Neural progenitor cell (in vitro differentiated cells): ENCODE data around the gene PLA2G4A. TPM values are rescaled to one million over a fixed set of nuclear protein-coding genes. Genes with fewer than 3 reads are reported as not detected.

ENCODE experiments used
- DNase-seq: peaks from one replicate; pipeline ENCODE4 v3.0.0-alpha.2; 2016; ENCODE audit warnings: low spot score
- H2AFZ ChIP-seq: fragments of 200-600 bp; sonication (generic); replicated peaks from 2 replicates; pipeline ENCODE4 v1.6.1; 2016; ENCODE audit warnings: antibody characterized with exemption
- H3F3A ChIP-seq: fragments of 200-600 bp; sonication (generic); 2 replicates; pipeline ENCODE4 v1.6.1; 2016; ENCODE audit warnings: antibody characterized with exemption, low read depth
- H3K27ac ChIP-seq: fragments of 200-600 bp; sonication (generic); 2 replicates; pipeline ENCODE4 v1.5.1; 2016; ENCODE audit warnings: mild to moderate bottlenecking
- H3K27me3 ChIP-seq: fragments of 200-600 bp; sonication (generic); 2 replicates; pipeline ENCODE4 v1.6.1; 2016; ENCODE audit warnings: mild to moderate bottlenecking, moderate library complexity
- H3K36me3 ChIP-seq: fragments of 200-600 bp; sonication (generic); 2 replicates; pipeline ENCODE4 v1.5.1; 2016
- H3K4me1 ChIP-seq: fragments of 200-600 bp; sonication (generic); 2 replicates; pipeline ENCODE4 v1.6.1; 2016; ENCODE audit warnings: mixed run types
- H3K4me2 ChIP-seq: fragments of 200-600 bp; sonication (generic); 2 replicates; pipeline ENCODE4 v1.6.1; 2016
- H3K4me3 ChIP-seq: fragments of 200-600 bp; sonication (generic); 2 replicates; pipeline ENCODE4 v1.5.1; 2016
- H3K79me2 ChIP-seq: fragments of 200-600 bp; sonication (generic); 2 replicates; pipeline ENCODE4 v1.6.1; 2016; ENCODE audit warnings: low read depth
- H3K9ac ChIP-seq: fragments of 200-600 bp; sonication (generic); 2 replicates; pipeline ENCODE4 v1.6.1; 2016
- H3K9me3 ChIP-seq: fragments of 200-600 bp; sonication (generic); 2 replicates; pipeline ENCODE4 v1.5.1; 2016; ENCODE audit warnings: low read depth
- H4K20me1 ChIP-seq: fragments of 200-600 bp; sonication (generic); 2 replicates; pipeline ENCODE4 v1.6.1; 2016; ENCODE audit warnings: low read depth
- H3K27ac Mint-ChIP-seq: 3 replicates; pipeline ENCODE4 v1.8.0; 2021; ENCODE audit warnings: mixed read lengths
- H3K27me3 Mint-ChIP-seq: 2 replicates; pipeline ENCODE4 v1.8.0; 2022; ENCODE audit warnings: low read depth, mild to moderate bottlenecking, inconsistent platforms, moderate library complexity, mixed read lengths; ENCODE audit not compliant: insufficient read depth
- H3K36me3 Mint-ChIP-seq: 3 replicates; pipeline ENCODE4 v1.8.0; 2021; ENCODE audit warnings: mixed read lengths
- H3K4me1 Mint-ChIP-seq: 3 replicates; pipeline ENCODE4 v1.8.0; 2021; ENCODE audit warnings: mixed read lengths
- H3K4me3 Mint-ChIP-seq: 3 replicates; pipeline ENCODE4 v1.8.0; 2021; ENCODE audit warnings: mild to moderate bottlenecking, moderate library complexity, mixed read lengths
- H3K9me3 Mint-ChIP-seq: 3 replicates; pipeline ENCODE4 v1.8.0; 2020; ENCODE audit warnings: mixed read lengths
- EZH2 ChIP-seq: fragments of 200-600 bp; sonication (generic); IDR thresholded peaks from 2 replicates; pipeline ENCODE4 v1.6.1; 2017; ENCODE audit warnings: antibody characterized with exemption, mild to moderate bottlenecking, moderate library complexity
- EZH2phosphoT487 ChIP-seq: fragments of 200-600 bp; sonication (generic); IDR thresholded peaks from 2 replicates; pipeline ENCODE4 v1.6.1; 2017; ENCODE audit warnings: antibody characterized with exemption
- total RNA-seq: library from RNA; depleted of rRNA; stranded (reverse); fragments of >200 nt; gene quantifications from 2 replicates; pipeline ENCODE4 v1.2.3, GENCODE V29; 2015; ENCODE audit warnings: low replicate concordance
- TF ChIP-seq, protein P1 (sequence below): fragments of 200-600 bp; sonication (generic); IDR thresholded peaks from 2 replicates; pipeline ENCODE4 v1.5.1; 2017; ENCODE audit warnings: antibody characterized with exemption, mild to moderate bottlenecking

The PLA2G4A gene
- total RNA-seq, 1 donor from 2014 or later, result 1.0 TPM

DNA sequence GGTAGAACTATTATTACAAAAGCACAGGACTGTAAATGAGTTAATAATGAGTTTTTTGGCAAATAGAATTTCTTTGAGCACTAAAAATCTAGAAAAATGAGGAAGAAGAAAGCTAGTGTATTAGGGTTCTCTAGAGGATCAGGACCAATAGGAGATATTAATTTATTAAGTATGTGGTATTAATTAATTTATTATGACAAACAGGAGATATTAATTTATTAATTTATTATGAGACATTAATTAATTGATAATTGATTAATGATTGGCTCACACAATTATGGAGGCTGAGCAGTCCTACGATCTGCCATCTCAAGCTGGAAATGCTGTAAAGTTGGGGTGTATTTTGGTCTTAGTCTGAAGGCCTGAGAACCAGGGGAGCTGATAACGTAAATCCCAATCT is 31.2 kb downstream of the PLA2G4A start:
- Histone ChIP-seq H3K9me3 (no peaks in the 10 kb centered on the region), H3K4me2 (no peak overlapping the region), H3K27me3 (no peaks in the 10 kb centered on the region), H2AFZ (no peak overlapping the region), H3K36me3 (no peaks in the 10 kb centered on the region), H3K9ac (no peak overlapping the region), H3F3A (no peaks in the 10 kb centered on the region), H3K4me1 (no peaks in the 10 kb centered on the region), H3K4me3 (no peak overlapping the region), H3K79me2 (no peaks in the 10 kb centered on the region), H4K20me1 (no peaks in the 10 kb centered on the region), H3K27ac (no peak overlapping the region)
- Mint-ChIP-seq H3K27ac (no peak overlapping the region), H3K4me1 (no peaks in the 10 kb centered on the region), H3K4me3 (no peak overlapping the region), H3K27me3 (peaks cover 3% of the 10 kb centered on the region), H3K9me3 (no peaks in the 10 kb centered on the region), H3K36me3 (no peaks in the 10 kb centered on the region)
- no peak for DNase-seq
- TF ChIP-seq, protein P1, sequence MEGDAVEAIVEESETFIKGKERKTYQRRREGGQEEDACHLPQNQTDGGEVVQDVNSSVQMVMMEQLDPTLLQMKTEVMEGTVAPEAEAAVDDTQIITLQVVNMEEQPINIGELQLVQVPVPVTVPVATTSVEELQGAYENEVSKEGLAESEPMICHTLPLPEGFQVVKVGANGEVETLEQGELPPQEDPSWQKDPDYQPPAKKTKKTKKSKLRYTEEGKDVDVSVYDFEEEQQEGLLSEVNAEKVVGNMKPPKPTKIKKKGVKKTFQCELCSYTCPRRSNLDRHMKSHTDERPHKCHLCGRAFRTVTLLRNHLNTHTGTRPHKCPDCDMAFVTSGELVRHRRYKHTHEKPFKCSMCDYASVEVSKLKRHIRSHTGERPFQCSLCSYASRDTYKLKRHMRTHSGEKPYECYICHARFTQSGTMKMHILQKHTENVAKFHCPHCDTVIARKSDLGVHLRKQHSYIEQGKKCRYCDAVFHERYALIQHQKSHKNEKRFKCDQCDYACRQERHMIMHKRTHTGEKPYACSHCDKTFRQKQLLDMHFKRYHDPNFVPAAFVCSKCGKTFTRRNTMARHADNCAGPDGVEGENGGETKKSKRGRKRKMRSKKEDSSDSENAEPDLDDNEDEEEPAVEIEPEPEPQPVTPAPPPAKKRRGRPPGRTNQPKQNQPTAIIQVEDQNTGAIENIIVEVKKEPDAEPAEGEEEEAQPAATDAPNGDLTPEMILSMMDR, result no peak
- TF ChIP-seq EZH2 (no peak), EZH2phosphoT487 (no peak)

DNA sequence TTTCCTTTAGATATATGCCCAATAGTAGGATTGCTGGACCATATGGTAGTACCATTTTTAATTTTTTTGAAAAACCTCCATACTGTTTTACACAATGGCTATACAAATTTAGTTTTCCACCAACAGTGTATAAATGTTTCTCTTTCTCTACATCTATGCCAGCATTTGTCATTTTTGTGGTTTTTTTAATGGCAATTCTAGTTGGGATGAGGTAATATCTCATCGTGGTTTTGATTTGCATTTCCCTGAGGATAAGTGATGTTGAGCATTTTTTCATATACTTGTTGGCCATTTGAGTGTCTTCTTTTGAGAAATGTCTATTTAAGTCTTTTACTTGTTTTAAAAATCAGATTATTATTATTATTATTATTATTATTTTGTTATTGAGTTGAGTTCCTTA is 35.5 kb downstream of the PLA2G4A start:
- H4K20me1 ChIP-seq, result no peaks in the 10 kb centered on the region
- H3K4me3 Mint-ChIP-seq, result no peak overlapping the region
- H3K27me3 Mint-ChIP-seq, result no peaks in the 10 kb centered on the region
- no peaks in the 10 kb centered on the region for H3K36me3 Mint-ChIP-seq
- TF ChIP-seq EZH2phosphoT487, result no peak
- TF ChIP-seq, protein P1, result no peak
- TF ChIP-seq EZH2, result no peak
- no peak overlapping the region for H2AFZ ChIP-seq
- no peak overlapping the region for H3K4me2 ChIP-seq
- no peaks in the 10 kb centered on the region for H3K36me3 ChIP-seq
- no peaks in the 10 kb centered on the region for H3K4me1 Mint-ChIP-seq
- H3K79me2 ChIP-seq, result no peaks in the 10 kb centered on the region
- H3K9me3 Mint-ChIP-seq, result no peaks in the 10 kb centered on the region
- no peaks in the 10 kb centered on the region for H3K4me1 ChIP-seq
- no peak overlapping the region for H3K4me3 ChIP-seq
- no peak overlapping the region for H3K27ac Mint-ChIP-seq
- H3K27me3 ChIP-seq, result no peaks in the 10 kb centered on the region
- H3K9ac ChIP-seq, result no peak overlapping the region
- H3K9me3 ChIP-seq, result no peaks in the 10 kb centered on the region
- no peak for DNase-seq
- H3K27ac ChIP-seq, result no peak overlapping the region
- no peaks in the 10 kb centered on the region for H3F3A ChIP-seq

DNA sequence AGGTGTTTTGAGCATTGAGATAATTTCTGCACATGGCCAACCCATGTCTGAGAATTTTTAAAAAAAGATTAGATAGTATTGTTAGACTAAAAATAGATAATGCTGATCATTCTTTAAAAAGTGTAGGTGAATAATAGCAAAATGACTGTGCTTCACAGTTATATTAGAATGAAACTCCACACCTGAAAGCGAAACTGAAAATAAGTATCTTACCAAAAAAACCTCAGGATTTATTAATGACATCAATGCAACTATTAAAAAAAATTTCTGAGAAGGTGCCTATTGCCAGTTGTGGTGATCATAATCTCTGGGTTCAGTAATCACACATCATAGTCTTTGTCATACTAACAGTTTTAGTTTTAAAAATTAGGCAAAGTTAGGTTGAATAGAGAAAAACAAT is 36.5 kb downstream of the PLA2G4A start:
- no peaks in the 10 kb centered on the region for H3K9me3 Mint-ChIP-seq
- Histone ChIP-seq H3K9me3 (no peaks in the 10 kb centered on the region), H3F3A (no peaks in the 10 kb centered on the region), H3K27me3 (no peaks in the 10 kb centered on the region), H2AFZ (no peak overlapping the region), H3K36me3 (no peaks in the 10 kb centered on the region), H3K9ac (no peak overlapping the region), H3K27ac (no peak overlapping the region), H3K79me2 (no peaks in the 10 kb centered on the region), H3K4me1 (peaks cover 8% of the 10 kb centered on the region), H4K20me1 (no peaks in the 10 kb centered on the region), H3K4me3 (no peak overlapping the region), H3K4me2 (no peak overlapping the region)
- H3K4me1 Mint-ChIP-seq, result no peaks in the 10 kb centered on the region
- H3K27ac Mint-ChIP-seq, result no peak overlapping the region
- no peaks in the 10 kb centered on the region for H3K36me3 Mint-ChIP-seq
- H3K4me3 Mint-ChIP-seq, result no peak overlapping the region
- TF ChIP-seq, protein P1, result no peak
- no peak for TF ChIP-seq EZH2
- no peak for TF ChIP-seq EZH2phosphoT487
- H3K27me3 Mint-ChIP-seq, result no peaks in the 10 kb centered on the region
- no peak for DNase-seq
